HG03108 (cell line): ENCODE measurements around the gene MPV17L2.
"Not testable (repeated sequence)": the region's sequence is repeated elsewhere in the genome, so short reads cannot be mapped to it uniquely, and the experiment has no call there.

Experiments
- ATAC-seq: cut with Tn5 transposase; IDR thresholded peaks from one replicate; pipeline ENCODE4 v1.9.1; 2021; ENCODE audit warnings: moderate library complexity; ENCODE audit not compliant: unreplicated experiment

The MPV17L2 gene

GRCh38 chr19:18192673-18193387, at the start of gene MPV17L2:
Gene MPV17L2 (plus strand): TSS chr19:18193218. CDS start chr19:18193282, 64 bp downstream.
- ATAC-seq: peak; percentile 81

GRCh38 chr19:18143902-18144301, 49.1 kb upstream of the MPV17L2 start:
- no peak for ATAC-seq

DNA sequence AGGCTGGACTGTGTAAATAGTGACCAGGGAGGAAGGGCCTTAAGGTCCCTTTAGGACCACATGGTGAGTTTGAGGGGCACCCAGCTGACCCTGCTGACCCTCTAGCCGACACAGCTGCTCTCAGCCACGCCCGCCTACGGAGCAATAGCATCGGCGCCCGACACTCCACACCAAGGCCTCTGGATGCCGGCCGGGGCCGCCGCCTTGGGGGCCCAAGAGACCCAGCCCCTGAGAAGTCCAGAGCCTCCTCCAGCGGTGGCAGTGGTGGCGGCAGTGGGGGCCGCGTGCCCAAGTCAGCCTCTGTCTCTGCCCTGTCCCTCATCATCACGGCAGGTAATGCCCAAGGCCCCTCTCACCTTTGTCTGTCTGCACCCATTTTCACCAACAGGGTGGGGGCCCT, 48.7 kb upstream of the MPV17L2 start:
- ATAC-seq: no peak

- ATAC-seq: no peak
These were observed 48.1 kb upstream of the MPV17L2 start for GRCh38 chr19:18144906-18145305.

- no peak for ATAC-seq
These were observed 47.5 kb upstream of the MPV17L2 start for GRCh38 chr19:18145391-18145999.

GRCh38 chr19:18147396-18147795, 45.6 kb upstream of the MPV17L2 start:
- no peak for ATAC-seq

DNA sequence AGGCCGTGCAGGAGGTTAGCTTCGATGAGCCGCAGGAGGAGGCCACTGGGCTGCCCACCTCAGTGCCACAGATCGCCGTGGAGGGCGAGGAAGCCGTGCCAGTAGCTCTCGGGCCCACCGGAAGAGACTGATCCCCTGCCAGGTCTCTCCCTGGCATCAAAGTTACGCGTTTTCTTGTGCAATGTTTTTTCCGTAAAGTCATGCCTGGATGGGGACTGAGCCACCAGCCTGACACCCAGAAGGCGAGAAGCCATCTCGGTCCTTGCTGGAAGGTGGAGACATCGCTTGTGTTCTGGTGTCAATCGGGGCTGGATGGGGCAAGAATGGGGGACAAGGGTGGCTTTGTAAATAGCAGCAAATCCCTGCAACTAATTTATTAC, 43.4 kb upstream of the MPV17L2 start:
- no peak for ATAC-seq

DNA sequence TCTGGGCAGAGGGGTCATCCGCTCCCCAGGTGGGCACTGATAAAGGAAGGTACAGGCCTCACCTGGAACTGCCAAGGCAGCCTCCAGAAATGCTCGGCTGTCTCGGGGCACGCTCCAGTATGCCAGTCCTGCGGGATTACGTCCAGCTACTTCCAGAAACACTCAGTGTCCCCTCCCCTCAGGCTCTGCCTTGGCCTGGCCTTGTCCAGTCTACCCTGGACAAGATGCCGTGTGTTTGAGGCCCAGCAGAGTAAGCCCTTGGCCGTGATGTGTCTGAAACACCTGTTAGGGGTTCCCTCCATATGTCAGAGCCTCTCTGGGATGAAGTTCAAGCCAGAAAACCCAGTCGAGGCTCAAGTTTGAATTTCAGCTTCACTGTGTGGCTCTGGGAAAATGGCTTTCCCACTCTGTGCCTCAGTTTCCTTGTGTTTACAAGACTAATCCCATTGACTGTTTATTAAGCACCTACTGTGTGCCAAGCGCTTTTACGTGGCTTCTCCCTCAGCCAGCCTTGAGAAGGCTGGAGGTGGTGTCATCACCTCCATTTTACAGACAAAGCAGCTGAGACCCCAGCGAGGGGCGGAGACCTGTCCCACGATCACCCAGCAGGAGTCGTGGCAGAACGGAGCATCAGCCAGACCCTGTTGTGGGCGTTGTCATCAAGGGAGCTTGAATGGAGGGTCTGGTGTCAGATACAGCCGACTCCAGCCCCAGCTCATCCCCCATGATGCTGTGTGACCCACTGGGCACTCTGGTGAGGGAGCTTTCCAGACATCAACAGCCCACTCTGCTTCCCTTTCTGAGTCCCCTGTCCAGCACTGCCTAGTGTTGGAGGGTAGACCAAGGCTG, 42.0 kb upstream of the MPV17L2 start:
- no peak for ATAC-seq

DNA sequence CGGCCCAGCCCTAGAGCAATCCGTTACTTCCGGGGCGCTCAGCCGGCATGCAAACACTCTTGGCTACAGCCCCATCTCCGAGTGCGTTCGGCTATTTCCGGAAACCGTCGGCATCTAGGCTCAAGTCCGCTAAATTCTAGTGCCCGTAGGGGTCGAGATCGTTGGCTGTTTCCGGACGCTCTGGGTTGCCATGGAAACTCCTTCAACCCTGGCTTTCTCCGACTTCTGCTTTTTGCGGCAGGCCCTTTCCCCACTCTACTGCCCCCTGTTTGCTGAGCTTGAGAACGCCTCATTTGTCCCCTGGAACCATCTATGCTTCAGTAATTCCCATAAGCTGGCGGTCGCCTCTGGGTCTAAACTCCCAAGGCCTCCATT, 40.6 kb upstream of the MPV17L2 start:
- ATAC-seq: peak; percentile 65

DNA sequence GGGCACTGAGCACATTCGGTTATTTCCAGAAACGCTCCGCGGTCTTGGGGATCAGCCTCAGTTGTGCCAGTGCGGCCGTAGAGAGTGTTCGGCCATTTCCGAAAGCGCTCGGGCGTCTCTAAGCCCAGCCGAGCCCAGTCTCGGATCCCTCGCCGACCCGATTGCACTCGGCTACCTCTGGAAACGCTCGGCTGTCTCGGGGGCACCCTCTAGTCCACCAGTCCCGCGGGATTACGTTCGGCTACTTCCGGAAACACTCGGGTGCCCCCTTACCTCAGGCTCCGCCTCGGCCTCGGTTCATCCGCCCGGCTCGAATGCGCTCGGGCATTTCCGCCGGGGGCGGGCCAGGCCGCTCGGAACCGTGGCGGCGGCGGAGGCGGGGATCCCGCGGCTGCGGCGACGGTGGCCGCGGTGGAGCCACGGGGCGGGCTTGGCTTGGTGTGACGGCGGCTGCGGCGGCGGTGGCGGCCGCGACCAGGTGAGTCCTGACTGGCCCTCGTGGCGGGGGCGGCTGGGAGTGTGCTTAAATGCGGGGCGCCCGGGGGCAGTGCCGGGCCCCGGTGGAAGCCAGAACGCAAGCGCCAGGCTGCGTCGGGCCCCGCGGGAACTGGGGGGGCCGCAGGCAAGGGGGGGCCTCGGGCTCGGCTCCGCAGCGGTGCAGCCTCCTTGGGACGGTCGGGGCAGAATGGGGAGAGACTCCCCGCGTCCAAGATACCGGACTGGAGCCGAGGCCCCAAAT, 40.0 kb upstream of the MPV17L2 start, which contains the start of gene PIK3R2:
TSS of gene PIK3R2 (plus strand) at position 347 of the 739 bp plus-strand sequence. CDS start 2,717 bp downstream, outside the sequence.
- ATAC-seq: peak; percentile 66

DNA sequence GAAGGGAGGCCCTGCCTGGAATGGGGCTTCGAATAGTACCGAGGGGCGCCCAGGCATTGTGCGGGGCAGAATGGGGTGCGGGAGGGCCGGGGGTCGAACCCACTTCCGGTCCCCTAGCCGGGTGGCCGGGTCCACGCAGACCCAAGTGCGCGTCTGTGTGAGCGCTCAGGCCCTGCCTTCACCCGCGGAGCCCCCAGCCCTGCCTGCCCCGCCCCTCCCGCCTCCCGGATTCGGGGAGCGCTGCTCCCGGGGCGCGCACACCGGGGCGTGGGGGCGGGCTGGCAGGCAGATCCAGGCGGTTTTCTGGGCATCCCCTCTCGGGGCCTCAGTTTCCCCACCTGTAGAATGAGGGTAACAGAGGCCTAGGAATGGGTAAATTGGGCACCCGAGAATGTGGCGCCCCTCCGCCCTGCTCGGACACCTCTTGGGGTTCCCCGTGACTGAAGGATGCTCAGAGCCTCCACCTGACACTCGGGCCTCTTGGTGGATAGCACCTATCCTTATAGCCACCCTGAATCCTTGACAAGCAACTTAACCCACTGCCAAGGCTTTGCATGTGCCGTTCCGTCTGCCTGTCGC, 39.4 kb upstream of the MPV17L2 start:
- ATAC-seq: no peak

DNA sequence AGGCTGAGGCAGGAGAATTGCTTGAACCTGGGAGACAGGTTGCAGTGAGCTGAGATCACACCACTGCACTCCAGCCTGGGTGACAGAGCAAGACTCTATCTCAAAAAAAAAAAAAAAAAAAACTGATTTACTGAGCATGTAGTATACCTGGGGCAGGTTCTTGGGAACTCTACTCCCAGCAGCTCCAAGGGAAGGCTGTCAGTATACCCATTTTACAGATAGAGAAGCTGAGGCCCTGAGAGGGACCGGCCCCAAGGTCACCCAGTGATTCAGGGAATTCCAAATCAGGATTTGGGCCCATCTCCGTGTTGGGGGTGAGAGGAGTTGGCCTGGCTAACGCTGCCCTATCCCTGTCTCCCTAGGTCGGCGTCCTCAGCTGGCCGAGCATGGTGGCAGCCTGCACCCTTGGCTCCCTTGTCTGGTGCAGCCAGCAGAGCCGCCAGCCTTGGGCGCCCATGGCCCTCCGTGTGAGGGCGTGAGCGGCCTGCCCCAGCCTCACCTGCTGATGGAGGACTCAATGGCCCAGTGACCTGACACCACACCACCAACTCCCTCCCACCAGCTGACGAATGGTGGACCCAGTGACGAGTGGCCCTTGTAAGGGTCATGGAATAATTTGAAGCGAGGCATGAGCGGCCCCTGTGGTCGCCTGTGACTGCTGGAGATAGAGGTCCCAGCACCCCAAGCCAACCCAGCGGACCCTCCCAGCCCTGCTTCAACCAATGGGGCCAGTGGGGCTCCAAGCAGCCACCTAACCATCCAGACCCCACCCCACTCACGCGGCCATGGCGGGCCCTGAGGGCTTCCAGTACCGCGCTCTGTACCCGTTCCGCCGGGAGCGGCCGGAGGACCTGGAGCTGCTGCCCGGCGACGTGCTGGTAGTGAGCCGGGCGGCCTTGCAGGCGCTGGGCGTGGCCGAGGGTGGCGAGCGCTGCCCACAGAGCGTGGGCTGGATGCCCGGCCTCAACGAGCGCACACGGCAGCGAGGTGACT, 37.6 kb upstream of the MPV17L2 start:
- no peak for ATAC-seq

- ATAC-seq: no peak
These were observed 36.8 kb upstream of the MPV17L2 start for GRCh38 chr19:18156268-18156667.

DNA sequence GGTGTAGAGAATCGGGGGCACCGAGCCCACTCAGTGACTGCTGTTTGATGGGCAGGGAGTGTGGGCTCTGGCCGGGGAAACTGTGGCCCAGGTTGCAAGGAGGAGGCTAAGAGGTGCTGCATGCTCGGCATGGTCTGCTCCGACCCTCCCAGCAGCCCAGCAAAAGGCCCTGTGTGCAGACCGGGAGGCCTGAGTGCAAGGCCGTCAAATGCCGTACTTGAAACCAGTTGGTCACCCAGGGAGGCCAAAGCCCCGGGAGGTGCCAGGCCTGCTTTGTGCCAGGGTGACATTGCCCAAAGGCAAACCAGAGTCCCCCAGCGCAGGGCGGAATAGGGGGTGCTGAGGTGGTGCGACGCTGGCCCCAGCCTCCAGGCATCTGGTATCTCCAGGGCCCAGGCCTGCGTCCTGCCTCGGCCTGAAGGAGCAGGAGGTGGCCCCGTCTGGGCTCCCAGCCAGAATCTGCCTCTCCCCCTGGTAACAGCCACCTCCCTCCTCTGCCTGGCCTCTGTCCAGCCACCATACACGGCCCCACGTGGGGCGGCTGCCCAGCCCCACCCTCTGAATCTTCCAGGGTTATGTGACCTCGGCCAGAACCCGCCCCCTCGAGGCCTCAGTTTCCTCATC, 36.1 kb upstream of the MPV17L2 start:
- ATAC-seq: no peak

GRCh38 chr19:18157465-18158063, 35.5 kb upstream of the MPV17L2 start:
- no peak for ATAC-seq

DNA sequence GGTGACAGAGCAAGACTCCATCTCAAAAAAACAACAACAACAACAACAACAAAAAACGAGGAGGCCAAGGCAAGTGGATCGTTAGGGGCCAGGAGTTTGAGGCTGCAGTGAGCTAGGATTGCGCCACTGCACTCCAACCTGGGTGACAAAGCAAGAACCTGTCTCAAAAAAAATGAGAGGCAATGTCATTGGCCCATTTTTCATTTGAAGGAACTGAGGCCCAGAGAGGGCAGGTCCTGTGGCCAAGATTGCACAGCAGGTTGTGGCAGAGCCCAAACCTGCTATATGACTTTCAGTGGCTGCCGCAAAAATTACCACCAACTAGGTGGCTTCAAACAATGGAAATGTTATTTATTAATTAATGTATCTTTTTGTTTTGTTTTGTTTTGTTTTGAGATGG, 34.6 kb upstream of the MPV17L2 start:
- ATAC-seq: no peak

- ATAC-seq: not testable (repeated sequence)
These were observed 33.9 kb upstream of the MPV17L2 start for GRCh38 chr19:18159059-18159616.

GRCh38 chr19:18159810-18160209, 33.2 kb upstream of the MPV17L2 start:
- ATAC-seq: no peak
